SKM-1 treated with dmso at 0.1 percent for 144 hours (cell line): ENCODE measurements around the gene INTS2.
"Not testable (repeated sequence)": the region's sequence is repeated elsewhere in the genome, so short reads cannot be mapped to it uniquely, and the experiment has no call there.

ENCODE experiments used
- DNase-seq: peaks from one replicate; lab custom pipeline; 2025; ENCODE audit not compliant: unreplicated experiment; lab: John Stamatoyannopoulos, UW

INTS2 gene

DNA sequence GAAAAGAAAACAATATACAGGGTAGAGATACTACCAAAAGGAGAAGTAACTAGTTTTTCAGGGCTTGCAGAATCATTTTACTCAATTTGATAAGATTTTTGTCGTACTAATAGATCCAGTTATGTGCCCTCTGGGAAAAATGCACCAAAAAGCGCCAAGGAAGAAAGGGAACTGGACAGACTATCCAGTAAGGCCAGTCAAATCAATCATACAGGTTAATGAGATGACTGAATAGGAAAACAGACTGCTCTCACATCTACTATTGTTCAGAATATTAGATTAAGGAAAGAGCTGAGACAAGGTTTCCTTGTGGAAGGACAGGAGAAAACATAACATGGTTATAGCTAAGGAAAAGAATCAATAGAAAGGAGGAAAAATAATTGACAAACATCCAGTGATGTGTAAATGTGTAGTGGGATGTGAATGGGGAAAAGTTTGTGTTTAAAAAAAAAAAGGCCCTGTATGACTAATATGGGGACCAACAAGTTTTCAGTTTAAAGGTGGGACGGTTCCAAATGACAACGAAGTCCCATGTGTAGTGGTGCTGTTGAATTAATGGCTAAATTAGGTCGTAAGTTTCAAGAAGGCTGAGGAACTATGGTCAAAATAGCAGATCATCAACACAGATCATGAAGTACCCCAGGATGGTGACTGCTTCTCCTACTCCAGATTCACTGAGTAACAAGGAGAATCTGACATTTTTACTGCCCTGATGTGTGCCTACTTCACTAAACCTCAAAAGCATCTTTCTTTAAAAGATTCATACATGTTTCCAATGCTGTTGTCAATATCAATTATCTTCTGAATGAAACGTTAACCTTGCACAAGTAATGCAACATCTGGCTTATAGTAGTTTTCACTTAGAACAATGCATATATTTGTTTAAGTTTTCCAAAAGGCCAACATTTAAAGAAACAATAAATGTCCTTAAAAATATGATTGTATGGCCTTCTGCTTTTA, 105.2 kb downstream of the INTS2 start:
- no peak for DNase-seq

DNA sequence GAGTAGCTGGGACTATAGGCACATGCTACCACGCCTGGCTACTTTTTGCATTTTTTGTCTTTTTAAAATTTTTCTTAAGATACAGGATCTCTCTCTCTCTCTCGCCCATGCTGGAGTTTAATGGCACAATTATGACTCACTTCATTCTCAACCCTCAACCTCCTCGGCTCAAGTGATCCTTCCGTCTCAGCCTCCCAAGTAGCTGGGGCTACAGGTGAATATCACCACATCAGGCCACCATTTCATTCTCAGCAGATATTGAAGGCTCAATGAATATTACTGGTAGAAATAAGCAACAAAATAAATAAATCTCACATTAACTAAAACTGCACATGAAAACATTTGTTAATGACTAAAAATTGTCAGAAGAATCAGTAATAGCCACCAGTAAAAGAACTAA, 106.1 kb downstream of the INTS2 start:
- no peak for DNase-seq

DNA sequence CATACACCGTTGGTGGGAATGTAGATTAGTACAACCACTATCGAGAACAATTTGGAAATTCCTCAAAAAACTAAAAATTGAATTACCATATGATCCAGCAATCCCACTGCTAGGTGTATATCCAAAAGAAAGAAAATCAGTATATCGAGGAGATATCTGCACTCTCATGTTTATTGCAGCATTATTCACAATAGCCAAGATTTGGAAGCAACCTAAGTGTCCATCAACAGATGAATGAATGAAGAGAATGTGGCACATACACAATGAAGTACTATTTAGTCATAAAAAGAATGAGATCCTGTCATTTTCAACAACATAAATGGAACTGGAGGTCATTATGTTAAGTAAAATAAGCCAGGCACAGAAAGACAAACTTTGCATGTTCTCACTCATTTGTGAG, 108.5 kb downstream of the INTS2 start:
- DNase-seq, result not testable (repeated sequence)

DNA sequence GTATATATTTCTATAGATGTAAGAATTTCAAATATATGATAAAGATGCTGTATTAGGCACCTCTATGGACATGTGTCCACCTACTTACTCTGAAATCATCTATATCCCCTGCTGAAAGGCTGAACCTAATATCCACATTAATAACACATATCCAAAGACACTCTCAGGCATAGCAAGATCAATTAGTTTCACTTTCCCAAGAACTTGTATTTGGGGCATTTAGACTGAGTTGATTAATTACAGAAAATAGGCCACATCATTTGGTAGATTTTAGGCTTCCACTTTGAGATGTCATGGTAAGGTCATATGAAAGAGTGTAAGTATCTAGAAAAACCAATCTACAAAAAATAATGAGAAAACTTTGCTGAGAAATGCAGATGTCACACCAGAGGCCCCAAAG, 109.6 kb downstream of the INTS2 start:
- no peak for DNase-seq

DNA sequence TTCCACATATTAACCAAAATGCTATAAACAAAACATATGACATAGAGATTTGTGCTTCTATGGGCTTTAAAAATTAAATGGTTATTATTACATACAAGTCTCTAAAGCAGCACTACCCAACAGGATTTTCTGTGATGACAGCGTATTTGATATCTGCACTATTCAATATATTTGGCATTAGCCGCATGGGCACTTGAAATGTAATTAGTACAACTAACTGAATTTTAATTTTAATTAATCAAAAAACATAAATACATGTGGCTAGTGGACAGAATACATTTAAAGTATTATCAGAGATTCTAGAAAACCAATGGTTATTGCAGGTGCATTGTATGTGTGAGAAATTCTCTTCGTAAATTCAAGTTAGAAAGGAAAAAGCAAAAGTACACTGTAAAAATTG, 110.3 kb downstream of the INTS2 start:
- DNase-seq, result no peak

DNA sequence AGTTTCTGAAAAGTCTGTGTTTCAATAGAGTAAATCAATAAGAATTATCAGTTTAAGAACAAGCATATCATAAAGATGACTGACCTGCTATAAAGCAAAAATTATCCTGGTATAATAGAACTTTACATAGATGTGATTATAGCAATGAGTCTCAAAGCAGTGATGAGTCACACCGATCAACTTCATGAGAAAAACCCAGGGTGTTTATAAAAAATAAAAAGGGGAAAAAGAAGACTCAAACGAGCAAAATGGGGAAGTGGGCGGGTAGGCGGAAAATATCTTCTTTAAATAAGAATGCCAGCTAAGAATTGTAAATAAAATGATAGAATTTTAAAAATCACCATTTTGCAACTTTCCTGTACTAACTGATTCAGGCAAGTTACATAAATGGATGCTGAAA, 111.2 kb downstream of the INTS2 start:
- DNase-seq, result no peak

DNA sequence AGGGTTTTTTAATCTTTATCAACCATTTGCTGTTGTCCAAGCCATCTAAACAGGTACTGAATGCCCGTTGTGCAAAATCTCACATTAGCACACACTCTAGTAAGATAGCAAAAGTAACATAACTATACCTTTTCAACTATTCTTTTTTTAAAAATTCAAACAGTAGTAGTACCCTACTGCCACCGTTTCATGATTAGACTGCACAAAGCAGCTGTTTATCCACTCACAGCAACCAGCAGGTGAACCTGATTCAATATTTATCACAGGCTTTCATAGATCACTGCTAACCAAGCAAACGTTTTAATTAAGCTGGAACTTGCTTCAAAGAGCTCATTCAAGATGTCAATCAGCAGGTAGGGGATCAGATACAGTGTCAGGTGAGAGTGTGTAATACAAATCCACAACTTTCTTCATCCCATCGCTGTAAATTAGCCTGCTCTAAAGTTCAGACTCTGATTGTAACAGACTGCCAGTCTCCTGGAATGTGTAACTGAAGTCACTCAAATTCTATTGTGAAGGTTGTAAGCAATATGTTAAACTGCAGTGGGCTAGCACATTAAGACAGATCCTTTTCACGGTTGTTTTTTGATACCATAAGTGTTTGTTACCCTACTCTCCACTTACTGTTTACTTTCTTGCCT, 111.8 kb downstream of the INTS2 start:
- no peak for DNase-seq
